Stimulated activated CD4-positive, alpha-beta T cell treated with anti-CD3 and anti-CD28 coated beads, TNF-alpha, amount 100 ng/mL, for 4 hours (primary cell): Measurements from ENCODE around the gene C8A.

Experiments
- DNase-seq, 3 experiments: peaks; one replicate each; pipeline ENCODE4 v3.0.0-alpha.2; 2020; ENCODE audit warnings: low read depth in 3 of 3

Gene C8A

DNA sequence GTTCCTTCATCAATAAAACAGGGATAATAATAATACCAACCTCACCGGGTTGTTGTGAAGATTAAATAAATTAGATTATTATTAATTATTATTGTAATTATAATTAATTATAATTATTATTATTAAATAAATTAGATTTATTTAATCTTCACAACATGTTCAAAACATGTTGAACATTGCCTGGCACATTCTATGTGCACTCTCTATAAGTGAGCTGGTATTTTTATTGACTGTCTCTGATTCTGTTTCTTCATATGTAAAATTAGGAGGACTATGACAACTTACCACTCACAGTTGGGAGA lies 112.1 kb downstream of the C8A start:
- DNase-seq, result no peak

GRCh38 chr1:56967355-56967754 lies 112.8 kb downstream of the C8A start:
- no peak for DNase-seq
